Hindlimb muscle (tissue), 1 donor: ENCODE measurements around the gene TPRA1. TPM values are rescaled to one million over a fixed set of nuclear protein-coding genes. Genes with fewer than 3 reads are reported as not detected.

Experiments used
- DNase-seq: peaks from one replicate; pipeline ENCODE4 v3.0.0-alpha.2; 2013
- polyA plus RNA-seq: library from polyadenylated mRNA; unstranded; fragments of 120-200 nt; gene quantifications from one replicate; pipeline ENCODE4 v1.2.1, GENCODE V29; 2013; ENCODE audit not compliant: insufficient read length

Gene TPRA1
- polyA plus RNA-seq, 1 donor = 24.2 TPM

- no peak for DNase-seq
Measured at GRCh38 chr3:127560051-127560787, 30.3 kb downstream of the TPRA1 start.

GRCh38 chr3:127556565-127556964 is 34.0 kb downstream of the TPRA1 start:
- no peak for DNase-seq

- no peak for DNase-seq
Measured at GRCh38 chr3:127555108-127555507, 35.4 kb downstream of the TPRA1 start.

- DNase-seq = no peak
Measured at GRCh38 chr3:127552038-127552437, 38.5 kb downstream of the TPRA1 start.

- DNase-seq = no peak
Measured at GRCh38 chr3:127551178-127551577, 39.4 kb downstream of the TPRA1 start.

- DNase-seq = no peak
Measured at GRCh38 chr3:127550468-127551157, 39.9 kb downstream of the TPRA1 start.

GRCh38 chr3:127549826-127550467 is 40.6 kb downstream of the TPRA1 start:
- DNase-seq = no peak

GRCh38 chr3:127547761-127548605 is 42.5 kb downstream of the TPRA1 start:
- peak; percentile 69 for DNase-seq

- no peak for DNase-seq
Measured at GRCh38 chr3:127546970-127547733, 43.4 kb downstream of the TPRA1 start.

- no peak for DNase-seq
Measured at GRCh38 chr3:127546554-127546953, 44.0 kb downstream of the TPRA1 start.

- no peak for DNase-seq
Measured at GRCh38 chr3:127545711-127546457, 44.6 kb downstream of the TPRA1 start.

- DNase-seq = no peak
Measured at GRCh38 chr3:127545216-127545615, 45.3 kb downstream of the TPRA1 start.

GRCh38 chr3:127544803-127545201 is 45.7 kb downstream of the TPRA1 start:
- DNase-seq = no peak

GRCh38 chr3:127544192-127544802 is 46.2 kb downstream of the TPRA1 start:
- DNase-seq = peak; percentile 54

GRCh38 chr3:127543441-127543840 is 47.1 kb downstream of the TPRA1 start:
- DNase-seq = no peak

- no peak for DNase-seq
Measured at GRCh38 chr3:127542441-127542952, 48.0 kb downstream of the TPRA1 start.

- DNase-seq = no peak
Measured at GRCh38 chr3:127541320-127541719, 49.2 kb downstream of the TPRA1 start.

GRCh38 chr3:127539366-127540060 is 51.0 kb downstream of the TPRA1 start:
- no peak for DNase-seq

GRCh38 chr3:127538569-127538968 is 52.0 kb downstream of the TPRA1 start:
- no peak for DNase-seq
